HG03139 (cell line): ENCODE results near the gene ATG10.
A peak's percentile ranks its signal among the peaks of the same experiment; 100 is the strongest.
"Not testable (repeated sequence)": the region's sequence is repeated elsewhere in the genome, so short reads cannot be mapped to it uniquely, and the experiment has no call there.

Experiments
- ATAC-seq: cut with Tn5 transposase; IDR thresholded peaks from one replicate; pipeline ENCODE4 v1.9.1; 2021; ENCODE audit not compliant: unreplicated experiment

The ATG10 gene

DNA sequence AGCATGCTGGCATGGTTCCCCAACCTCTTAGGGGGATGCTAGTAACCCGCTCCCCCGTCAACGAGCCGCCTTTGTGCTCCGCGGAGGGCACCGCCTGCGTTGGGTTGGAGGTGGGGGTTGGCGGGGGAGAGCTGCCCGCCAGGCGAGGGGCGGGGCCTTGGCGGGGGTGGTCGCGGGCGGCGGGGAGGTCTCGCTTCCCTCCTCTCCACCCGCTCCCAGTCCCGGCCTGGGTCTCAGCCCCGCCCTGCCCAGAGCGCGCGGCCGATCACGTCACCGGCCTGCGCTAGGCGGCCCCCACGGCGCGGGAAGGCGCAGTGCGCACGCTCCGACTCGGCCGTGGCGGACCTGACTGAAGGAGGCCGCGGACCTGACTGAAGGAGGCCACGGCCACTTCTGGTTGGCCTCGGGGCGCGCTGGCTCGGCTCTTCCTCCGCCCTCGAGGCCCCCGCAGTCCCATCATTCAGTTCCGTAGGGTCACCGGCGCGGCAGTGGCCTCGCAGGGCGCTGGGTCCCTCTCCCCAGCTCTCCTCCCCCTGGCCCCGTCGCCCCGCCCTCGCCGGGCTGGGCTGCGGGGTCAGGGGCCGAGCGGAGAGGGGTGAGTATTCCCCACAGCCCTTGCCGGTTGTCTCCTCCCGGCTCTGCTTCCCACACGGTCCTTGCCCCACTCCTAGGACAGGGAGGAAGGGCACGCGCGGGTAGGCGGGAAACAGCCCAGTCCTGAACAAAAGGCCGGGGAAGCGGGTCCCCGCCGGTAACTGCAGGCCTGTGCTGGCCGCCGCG lies at the start of gene ATG10:
TSS of gene ATG10 (plus strand) at position 312 of the 780 bp plus-strand sequence. CDS start 15,548 bp downstream, outside the sequence.
- ATAC-seq, result peak; percentile 97

DNA sequence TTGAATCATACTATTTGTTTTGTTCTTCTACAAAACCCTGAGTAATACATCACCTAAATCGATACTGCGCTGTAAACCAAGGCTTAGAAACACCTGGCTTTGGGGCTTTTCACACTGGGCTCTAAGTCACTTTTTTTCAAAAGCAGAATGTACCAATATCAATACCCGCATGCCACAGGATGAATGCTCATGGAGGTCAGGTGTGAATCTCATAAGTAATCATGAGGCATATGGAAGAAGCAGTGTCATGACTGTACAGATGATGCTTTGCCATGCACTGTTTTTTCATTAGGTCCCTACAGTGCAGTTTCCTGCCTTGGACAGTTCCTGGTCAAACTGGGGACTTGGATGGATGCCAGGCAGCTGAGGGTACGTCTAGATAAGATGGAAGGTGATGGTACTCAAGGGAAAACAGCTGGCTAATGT lies 49.0 kb upstream of the ATG10 start:
- ATAC-seq, result no peak

DNA sequence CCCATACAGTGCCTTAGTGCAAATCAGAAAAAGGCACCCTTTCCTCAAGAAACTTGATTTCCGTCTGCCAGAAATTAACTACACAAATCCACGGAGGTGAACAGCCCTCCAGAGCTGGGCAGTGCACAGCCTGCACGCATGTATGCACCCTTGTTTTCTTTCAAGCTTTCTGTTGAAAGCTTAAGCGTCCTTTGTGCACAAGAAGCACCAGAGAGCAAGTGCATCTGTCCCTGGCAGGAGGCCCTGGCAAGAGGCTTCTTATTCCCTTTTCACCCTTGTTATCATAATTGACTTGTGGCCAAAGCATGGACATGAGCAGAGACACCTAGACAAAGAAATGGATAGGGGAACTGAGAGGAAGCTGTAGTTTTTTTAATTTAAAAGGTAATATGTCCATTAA lies 47.4 kb upstream of the ATG10 start:
- no peak for ATAC-seq

DNA sequence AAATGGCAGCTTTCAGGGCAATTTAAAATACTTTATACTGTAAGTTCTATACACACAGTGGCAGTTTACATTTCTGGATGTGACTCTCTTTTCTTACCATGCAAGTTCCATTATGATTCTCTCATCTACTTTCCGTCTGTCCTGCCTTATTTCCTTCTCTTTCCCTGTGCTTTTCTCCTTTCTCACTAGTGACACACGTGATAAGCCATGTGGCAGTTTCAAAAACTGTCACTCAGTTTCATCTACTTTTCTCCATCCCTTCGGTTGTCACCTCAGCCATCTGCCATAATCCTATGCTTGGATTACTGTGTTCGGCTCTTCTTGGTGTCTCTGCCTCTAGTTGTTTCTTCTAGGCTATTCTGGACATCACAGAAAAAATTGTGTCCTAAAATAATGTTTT lies 46.8 kb upstream of the ATG10 start:
- ATAC-seq, result no peak

DNA sequence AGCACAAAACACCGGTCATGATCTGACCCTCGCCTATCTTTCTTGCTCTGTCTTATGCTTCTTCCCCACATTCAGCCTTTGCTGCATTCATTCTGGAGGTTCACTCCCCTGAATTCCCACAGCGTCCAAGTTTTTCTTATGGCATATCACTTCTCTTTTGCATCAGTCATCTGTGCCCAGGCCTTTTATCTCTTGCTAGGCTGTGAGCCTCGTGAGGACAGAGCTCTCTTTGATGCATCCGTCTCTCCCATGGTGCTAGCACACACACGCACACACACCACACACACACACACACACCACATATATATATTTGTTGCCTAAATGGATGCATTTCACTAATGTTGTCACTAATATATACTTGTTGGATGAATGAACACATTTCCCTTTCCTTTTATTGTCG lies 45.8 kb upstream of the ATG10 start:
- no peak for ATAC-seq

DNA sequence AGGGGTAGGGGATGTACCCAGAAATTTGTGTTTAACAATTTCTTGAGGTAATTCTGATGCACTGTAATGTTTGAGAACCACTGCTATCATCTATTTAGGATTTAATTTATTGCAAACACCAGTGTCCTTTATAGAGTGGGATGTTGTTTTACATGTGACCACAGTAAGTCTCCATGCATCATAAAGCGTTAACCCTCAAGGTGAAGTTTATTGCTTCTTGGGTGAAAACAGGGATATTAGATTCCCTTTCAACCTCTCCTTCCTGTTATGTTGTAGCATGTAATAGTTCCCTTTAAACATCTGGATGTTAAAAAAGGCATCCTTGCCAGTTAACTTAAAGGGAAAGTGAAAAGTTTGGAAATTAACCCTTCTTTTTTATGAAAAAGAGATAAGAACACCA lies 35.8 kb upstream of the ATG10 start:
- no peak for ATAC-seq

DNA sequence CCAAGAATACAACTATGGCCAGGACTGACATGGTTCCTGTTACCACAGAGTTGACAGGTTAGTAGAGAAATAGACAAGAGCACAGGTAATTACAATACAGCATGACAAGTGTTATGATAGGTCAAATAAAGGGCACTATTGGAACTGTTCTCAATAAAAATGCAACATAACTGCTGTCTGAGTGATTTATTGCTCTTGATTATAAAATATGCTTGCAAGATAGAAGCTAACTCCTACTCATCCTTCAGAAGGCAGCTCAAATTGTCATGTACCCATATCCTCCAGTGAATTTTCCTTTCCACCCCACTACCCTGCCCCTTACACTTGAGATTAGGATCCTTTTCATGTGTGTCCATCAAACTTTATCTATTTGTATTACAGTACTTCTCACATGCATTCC lies 35.1 kb upstream of the ATG10 start:
- no peak for ATAC-seq

DNA sequence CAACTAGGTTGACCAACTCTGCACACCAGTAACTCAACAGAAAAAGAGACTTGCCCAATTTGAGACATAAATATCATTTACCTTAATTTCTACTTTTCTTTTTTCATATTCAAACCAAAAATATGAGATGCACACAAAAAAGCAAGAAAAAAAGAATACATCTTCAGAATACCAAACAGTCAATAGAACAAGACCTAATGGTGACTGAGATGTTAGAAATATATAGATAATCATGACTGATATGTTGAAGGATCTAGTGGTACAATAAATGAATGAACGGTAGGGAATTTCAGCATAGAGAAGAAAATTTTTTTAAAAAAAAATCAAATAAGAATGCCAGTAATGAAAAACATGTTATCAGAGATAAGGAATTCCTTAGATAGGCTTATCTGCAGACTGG lies 29.1 kb upstream of the ATG10 start:
- no peak for ATAC-seq

DNA sequence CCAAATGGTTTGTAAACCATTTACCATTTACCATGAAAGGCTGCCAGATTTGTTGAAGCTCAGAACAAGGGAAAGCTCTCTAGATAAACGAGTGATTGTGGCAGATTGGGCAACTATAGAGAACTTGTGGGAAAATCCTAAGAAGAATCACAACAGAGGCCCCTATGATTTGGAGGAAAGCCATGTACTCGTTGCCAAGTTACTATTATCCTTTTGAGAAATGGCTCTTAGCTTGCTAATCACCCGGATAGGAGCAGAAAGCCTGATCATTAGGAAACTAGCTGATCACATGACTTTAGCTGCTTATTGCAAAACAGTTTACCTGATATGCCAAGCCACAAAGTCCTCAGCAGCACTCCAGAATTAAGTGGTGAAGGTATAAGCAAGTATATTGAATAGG lies 23.5 kb upstream of the ATG10 start:
- ATAC-seq, result no peak

DNA sequence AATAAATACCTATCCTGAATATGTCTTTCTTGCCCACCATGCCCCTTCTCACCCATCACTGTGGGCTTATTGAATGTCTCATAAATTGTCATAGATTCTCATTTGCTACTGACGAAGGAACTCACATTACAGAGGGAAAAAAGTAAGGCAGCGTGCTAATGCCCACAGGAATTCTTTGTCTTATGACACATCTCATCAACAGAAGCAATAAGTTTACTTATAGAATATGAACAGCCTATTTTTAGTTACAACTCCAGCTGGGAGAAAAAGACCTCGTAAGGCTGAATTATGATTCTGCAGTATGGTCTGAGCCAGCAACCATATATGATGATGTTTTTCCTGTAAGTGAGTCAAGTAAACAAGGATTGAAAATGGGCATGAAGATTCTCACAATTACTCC lies 22.4 kb upstream of the ATG10 start:
- no peak for ATAC-seq

DNA sequence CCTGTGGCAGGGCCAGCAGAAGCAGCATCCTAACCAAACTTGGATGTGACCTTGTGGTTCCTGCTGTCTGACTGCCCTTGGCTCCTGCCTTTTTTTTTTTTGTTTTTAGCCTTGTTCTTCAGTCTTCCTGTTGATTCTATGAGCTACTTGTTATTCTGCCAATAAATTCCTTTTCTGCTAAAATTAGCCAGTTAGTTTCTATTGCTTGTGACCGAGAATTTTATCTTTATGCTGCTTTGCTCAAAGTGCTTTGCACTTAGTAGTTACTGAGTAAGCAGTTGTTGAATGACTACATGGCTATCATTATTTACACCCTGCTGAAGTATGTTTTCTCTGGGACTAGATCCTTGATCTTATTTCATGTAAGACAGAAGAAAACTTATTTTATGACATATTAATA lies 20.8 kb upstream of the ATG10 start:
- ATAC-seq, result no peak

DNA sequence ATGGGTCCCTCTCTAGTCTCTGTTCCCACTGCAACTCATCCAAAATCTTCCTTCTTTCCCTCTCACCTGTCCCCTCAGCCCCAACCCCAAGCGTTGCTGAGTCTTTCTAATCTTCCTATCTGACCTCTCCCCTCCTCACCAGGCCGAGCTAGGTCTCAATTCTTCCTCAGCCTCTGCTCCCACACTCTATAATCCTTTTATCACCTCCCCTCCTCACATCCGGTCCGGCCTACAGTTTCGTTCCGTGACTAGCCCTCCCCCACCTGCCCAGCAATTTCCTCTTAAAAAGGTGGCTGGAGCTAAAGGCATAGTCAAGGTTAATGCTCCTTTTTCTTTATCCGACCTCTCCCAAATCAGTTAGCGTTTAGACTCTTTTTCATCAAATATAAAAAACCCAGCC lies 17.0 kb upstream of the ATG10 start:
- not testable (repeated sequence) for ATAC-seq

DNA sequence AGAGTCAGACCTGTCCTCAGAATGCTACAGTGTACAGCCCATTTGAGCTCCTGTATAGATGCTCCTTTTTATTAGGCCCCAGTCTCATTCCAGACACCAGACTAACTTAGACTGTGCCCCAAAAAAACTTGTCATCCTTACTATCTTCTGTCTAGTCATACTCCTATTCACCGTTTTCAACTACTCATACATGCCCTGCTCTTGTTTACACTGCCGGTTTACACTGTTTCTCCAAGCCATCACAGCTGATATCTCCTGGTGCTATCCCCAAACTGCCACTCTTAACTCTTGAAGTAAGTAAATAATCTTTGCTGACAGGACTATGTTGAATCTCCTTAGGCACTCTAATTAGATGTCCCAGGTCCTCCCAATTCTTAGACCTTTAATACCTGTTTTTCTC lies 13.7 kb upstream of the ATG10 start:
- not testable (repeated sequence) for ATAC-seq

DNA sequence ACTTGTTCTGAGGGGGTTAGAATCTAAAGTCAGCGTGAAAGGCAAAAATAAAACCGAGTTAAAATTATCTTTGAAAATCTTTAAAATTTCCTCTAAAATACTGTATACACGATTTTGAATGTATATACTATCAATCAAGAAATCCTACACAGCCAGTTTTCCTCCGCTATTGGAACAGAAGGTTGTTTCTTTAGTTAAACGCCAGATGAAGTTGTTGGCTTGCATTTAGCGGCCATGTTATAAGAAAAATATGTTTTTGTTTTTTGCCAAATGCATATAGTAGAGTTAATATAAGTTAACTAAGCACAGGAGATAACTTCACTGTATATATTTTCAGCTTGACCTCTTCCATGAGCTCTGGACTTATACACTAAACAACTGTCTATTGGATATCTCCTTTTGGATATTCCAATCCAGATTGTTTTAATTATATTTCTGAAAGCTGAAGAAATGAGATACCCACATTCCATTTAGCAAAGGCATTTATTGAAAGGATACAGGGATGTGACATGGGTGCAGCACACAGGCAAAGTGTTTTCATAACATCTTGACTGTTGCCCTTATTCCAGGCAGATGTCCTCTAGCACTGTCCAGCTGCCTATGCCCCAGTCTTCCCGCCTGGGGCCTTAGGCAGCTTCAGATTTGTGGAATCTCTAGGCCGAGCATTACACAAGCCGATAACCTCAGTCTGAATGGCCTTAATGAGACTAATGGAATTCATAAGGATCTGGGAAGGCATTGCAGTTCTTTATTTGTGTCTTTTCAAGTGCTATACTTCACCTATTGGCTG lies 10.0 kb upstream of the ATG10 start:
- no peak for ATAC-seq

DNA sequence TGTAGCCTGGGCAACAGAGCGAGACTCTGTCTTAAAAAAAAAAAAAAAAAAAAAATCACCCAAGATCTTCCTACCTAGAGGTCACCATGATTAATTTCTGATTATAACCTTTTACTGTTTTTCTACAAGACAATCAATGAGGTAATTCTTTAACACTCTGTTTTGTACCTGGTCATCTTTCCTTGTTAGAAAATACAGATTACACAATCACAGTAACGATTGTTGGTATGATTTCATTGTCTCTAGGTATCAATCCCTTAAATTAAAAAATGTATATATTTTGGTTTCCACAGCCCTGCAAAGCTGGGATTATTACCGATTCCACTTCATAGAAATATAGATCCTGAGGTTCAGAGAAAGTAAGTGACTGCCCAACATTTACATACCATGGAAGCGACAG lies 8.3 kb upstream of the ATG10 start:
- ATAC-seq, result no peak

DNA sequence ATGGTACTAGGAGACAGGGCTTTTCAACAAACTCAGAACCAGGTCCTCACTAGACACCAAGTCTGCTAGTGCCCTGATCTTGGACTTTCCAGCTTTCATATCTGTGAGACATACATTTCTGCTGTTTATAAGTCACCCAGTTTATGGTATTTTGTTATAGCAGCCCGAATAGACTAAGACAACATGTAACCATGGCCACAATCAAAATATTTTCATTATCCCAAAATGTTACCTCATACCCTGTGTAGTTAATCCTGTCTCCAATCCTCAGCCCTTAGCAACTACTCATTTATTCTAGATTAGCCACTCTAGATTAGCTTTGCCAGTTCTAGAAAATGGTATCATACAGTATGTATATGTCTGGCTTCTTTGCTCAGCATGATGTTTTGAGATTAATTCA lies 6.3 kb upstream of the ATG10 start:
- no peak for ATAC-seq

DNA sequence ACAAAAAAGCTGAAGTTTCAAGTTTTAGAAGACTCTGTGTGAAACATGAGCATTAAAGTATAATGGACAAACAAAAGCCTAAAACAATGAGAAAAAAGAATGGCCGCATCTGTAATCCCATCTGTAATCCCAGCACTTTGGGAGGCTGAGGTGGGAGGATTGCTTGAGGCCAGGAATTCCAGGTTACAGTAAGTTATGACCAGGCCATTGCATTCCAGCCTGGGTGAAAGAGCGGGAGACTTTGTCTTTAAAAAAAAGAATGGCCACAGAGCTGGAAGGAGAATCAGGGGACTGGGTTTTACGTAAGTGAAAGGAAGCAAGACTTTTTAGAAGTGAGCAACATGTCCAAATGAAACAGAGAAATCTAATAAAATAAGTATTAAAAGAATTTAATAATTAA lies 2.6 kb upstream of the ATG10 start:
- ATAC-seq, result no peak

DNA sequence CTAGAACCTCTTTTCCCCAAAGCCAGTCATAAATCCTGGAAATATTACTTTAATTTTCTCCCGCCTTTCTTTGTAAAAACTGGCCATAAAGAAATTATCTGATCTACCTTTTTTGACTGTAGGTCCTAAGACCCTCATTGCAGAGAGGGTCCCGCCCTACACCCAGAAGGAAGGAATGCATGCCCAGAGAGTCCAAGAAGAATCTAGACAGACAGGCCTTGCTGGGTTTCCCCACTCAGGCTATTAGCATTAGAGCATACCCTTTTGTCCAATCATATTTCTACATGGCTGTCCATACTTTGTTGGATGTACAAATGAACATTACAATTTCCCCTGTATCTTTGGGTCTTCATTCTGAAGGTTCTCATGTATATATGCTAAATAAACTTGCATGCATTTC lies 1.9 kb upstream of the ATG10 start:
- no peak for ATAC-seq

DNA sequence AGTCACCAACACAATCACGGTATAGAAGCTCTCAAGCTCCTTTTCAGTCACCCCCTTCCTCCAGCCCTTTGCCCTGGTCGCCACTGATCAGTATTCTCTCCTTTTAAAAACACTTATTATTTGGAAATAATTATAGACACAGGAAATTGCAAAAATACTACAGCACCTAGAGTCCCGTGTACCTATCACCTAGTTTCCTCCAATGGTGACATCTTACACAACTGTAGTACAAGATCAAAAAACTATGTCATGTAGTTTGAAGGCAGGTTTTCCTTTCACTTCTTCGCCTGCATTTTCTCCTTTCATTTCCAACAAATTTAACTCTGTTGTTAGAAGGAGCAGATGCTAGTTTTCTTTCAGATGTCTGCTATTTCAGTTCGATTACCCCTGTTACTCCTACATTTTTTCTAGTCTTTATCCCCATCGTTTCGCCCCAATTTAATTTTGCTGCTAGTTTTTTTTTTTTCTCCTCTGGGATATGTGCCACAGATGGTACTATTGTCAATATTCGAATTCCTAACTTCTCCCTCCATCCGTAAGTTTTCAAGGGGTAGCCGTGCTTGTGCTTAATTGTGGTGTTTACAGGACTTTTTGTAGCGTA lies 612 bp upstream of the ATG10 start:
- ATAC-seq, result no peak

DNA sequence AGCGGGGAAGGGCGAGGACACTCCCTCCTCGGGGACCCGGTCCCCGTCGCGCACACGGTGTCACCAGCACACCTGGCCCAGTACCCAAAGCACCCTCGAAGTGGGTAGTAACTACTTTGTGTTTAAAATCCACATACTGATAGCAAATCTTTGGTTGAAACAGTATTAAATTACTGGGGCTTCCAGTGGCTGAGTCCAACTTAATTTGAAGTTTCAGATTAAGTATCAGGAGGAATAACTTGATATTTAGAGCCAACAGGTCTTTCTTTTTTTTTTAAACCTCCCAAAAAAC lies 615 bp downstream of the ATG10 start:
- no peak for ATAC-seq

DNA sequence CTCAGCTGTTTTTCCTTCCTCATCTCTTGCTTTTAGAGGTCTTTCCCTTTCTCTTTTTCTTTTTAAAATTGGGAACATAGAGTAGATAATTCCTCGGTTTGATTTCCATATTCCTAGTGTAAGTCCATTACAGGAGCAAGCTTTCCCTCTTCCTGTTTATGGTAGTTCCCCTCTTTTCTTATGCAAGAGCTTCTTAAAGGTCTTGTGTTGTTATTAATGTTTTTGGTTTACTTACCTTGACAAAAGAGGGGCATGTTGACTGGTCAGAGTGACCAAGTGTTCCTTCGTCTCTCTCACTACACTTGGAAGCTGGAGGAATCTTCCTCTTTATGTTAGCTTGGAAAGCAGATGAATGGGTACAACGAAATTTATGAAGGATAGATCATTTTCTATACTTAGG lies 8.3 kb downstream of the ATG10 start:
- ATAC-seq, result no peak

DNA sequence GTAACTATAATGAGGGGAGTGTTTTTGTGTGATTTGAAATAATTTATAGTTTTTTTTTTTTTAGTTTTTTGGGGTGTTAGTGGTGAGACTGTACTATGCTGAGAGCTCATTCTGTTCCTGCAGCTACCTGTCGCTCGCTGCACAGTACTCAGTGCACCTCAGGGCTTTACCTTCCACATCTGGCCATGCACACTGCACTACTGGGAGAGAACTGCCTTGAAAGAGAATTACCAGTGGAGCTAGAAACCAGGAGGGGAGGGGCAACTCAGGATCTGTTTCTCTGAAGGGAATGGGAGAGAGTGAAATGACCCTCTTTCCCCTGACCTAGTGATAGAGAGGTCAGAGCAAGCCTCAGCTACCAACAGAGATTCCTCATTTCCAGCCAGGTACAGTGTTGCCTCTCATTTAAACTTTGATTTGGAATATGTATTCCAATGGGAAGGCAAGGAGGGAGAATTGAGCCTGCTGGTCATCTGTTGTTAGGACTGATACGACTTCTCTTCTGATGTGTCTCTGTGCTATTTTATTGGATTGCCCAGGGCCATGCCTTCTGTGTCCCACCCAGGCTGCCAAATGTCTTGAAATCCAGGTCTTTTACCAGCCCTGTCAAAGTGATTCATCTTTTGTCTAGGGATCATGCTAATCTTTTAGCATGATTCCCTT lies 8.9 kb downstream of the ATG10 start:
- no peak for ATAC-seq
